ENCODE data around the gene BBLN.

DNA sequence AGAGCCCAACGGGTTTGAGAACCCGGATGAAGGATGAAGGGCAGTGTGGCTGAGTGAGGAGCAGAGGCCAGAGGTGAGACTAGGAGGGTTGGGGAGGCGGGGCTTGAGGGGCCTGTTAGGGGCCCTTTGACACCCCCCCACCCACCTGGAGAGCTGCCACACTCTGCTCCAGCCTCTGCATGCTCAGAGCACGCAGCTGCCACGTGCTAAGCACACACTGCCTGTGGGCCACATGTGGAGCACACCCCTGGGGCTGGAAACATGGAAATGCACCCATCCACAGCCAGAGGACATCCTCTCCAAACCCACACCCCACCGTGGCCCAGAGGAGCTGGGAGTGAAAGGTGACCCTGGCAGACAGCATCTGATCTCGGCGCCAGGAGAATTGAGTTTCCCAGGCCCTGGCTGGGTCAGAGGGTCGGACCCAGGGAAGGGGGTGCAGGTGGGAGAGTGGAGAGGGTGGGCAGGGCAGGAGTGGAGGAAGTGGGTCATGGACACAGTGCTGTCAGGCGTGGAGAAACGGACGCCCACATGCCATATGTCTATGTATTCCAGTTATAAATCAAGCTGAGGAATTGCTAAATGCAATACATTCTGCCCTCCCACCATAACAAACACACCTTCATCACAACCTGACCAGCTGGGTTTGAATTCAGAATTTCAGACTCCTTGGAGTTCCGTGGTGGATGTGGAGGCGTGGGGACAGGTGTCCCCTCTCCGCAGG, 49.0 kb downstream of the BBLN start:
- TF ChIP-seq, protein P1, sequence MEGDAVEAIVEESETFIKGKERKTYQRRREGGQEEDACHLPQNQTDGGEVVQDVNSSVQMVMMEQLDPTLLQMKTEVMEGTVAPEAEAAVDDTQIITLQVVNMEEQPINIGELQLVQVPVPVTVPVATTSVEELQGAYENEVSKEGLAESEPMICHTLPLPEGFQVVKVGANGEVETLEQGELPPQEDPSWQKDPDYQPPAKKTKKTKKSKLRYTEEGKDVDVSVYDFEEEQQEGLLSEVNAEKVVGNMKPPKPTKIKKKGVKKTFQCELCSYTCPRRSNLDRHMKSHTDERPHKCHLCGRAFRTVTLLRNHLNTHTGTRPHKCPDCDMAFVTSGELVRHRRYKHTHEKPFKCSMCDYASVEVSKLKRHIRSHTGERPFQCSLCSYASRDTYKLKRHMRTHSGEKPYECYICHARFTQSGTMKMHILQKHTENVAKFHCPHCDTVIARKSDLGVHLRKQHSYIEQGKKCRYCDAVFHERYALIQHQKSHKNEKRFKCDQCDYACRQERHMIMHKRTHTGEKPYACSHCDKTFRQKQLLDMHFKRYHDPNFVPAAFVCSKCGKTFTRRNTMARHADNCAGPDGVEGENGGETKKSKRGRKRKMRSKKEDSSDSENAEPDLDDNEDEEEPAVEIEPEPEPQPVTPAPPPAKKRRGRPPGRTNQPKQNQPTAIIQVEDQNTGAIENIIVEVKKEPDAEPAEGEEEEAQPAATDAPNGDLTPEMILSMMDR (IDR thresholded peaks at IDR 0.05), result no peak
- TF ChIP-seq EZH2 (IDR thresholded peaks at IDR 0.05; ENCODE audit: borderline replicate concordance, insufficient read depth, low read depth, low read length, poor library complexity, severe bottlenecking), result no peak

All from B cell (primary cell).